Activated T-helper 9 cell treated with anti-CD3 and anti-CD28 coated beads, Interleukin-2, amount 50 U/mL, for 16 hours (primary cell): ENCODE data around the gene ERC2.

Source experiments
- DNase-seq: peaks from one replicate; pipeline ENCODE4 v3.0.0-alpha.2; 2020; ENCODE audit warnings: low read depth

Gene ERC2

GRCh38 chr3:55984626-55985025 is 483.6 kb downstream of the ERC2 start:
- no peak for DNase-seq

- no peak for DNase-seq
Observed at GRCh38 chr3:55978953-55979352, 489.3 kb downstream of the ERC2 start.

- DNase-seq, result no peak
Observed at GRCh38 chr3:55974421-55975165, 493.7 kb downstream of the ERC2 start.

- no peak for DNase-seq
Observed at GRCh38 chr3:55969634-55970033, 498.6 kb downstream of the ERC2 start.

- DNase-seq, result no peak
Observed at GRCh38 chr3:55968331-55968730, 499.9 kb downstream of the ERC2 start.

- no peak for DNase-seq
Observed at GRCh38 chr3:55966566-55966965, 501.7 kb downstream of the ERC2 start.

- no peak for DNase-seq
Observed at GRCh38 chr3:55965776-55966175, 502.5 kb downstream of the ERC2 start.

- no peak for DNase-seq
Observed at GRCh38 chr3:55964491-55964985, 503.7 kb downstream of the ERC2 start.

GRCh38 chr3:55963601-55964000 is 504.7 kb downstream of the ERC2 start:
- DNase-seq, result no peak

GRCh38 chr3:55959471-55960080 is 508.7 kb downstream of the ERC2 start:
- no peak for DNase-seq

- no peak for DNase-seq
Observed at GRCh38 chr3:55958605-55959004, 509.7 kb downstream of the ERC2 start.

GRCh38 chr3:55955891-55956477 is 512.3 kb downstream of the ERC2 start:
- no peak for DNase-seq

- DNase-seq, result no peak
Observed at GRCh38 chr3:55951388-55951787, 516.9 kb downstream of the ERC2 start.

- DNase-seq, result no peak
Observed at GRCh38 chr3:55947406-55947805, 520.9 kb downstream of the ERC2 start.

- DNase-seq, result no peak
Observed at GRCh38 chr3:55946574-55947160, 521.6 kb downstream of the ERC2 start.

- DNase-seq, result no peak
Observed at GRCh38 chr3:55942868-55943267, 525.4 kb downstream of the ERC2 start.

- no peak for DNase-seq
Observed at GRCh38 chr3:55939287-55939686, 529.0 kb downstream of the ERC2 start.

GRCh38 chr3:55937301-55937700 is 531.0 kb downstream of the ERC2 start:
- DNase-seq, result no peak

- no peak for DNase-seq
Observed at GRCh38 chr3:55936549-55937052, 531.7 kb downstream of the ERC2 start.

GRCh38 chr3:55935241-55935640 is 533.0 kb downstream of the ERC2 start:
- DNase-seq, result no peak

GRCh38 chr3:55934771-55935170 is 533.5 kb downstream of the ERC2 start:
- no peak for DNase-seq

GRCh38 chr3:55929154-55929869 is 539.0 kb downstream of the ERC2 start:
- DNase-seq, result no peak
